Daoy (cell line): ENCODE measurements around the gene EIF5A2. TPM values are rescaled to one million over a fixed set of nuclear protein-coding genes. Genes with fewer than 3 reads are reported as not detected.

ENCODE experiments used
- DNase-seq: peaks from one replicate; pipeline ENCODE4 v3.0.0-alpha.2; 2015; ENCODE audit warnings: low read depth
- total RNA-seq: library from RNA; depleted of rRNA; stranded (reverse); fragments of >200 nt; shearing (Covaris generic); gene quantifications from 2 replicates; pipeline ENCODE4 v1.2.3, GENCODE V29; 2014; rRNA removed

EIF5A2 gene
- total RNA-seq, 1 experiment from 2014 or later = 8.2 TPM

- no peak for DNase-seq
Observed at GRCh38 chr3:170852324-170852723, 56.1 kb downstream of the EIF5A2 start.

GRCh38 chr3:170848292-170848917, 60.0 kb downstream of the EIF5A2 start:
- no peak for DNase-seq

- DNase-seq = no peak
Observed at GRCh38 chr3:170844377-170844776, 64.1 kb downstream of the EIF5A2 start.

- no peak for DNase-seq
Observed at GRCh38 chr3:170840291-170840859, 68.1 kb downstream of the EIF5A2 start.

- no peak for DNase-seq
Observed at GRCh38 chr3:170839518-170840100, 68.8 kb downstream of the EIF5A2 start.

Other genes starting within 250 kb of the EIF5A2 start
- 114 and 150 TPM in 2 replicates for gene RPL22L1, start 38.4 kb downstream of the EIF5A2 start, total RNA-seq
- not detected in 2 replicates for gene SLC2A2, start 118.1 kb upstream of the EIF5A2 start, total RNA-seq